HG03342 (cell line): Measurements from ENCODE around the gene AP3M1.
"Not testable (repeated sequence)": the region's sequence is repeated elsewhere in the genome, so short reads cannot be mapped to it uniquely, and the experiment has no call there.

ENCODE experiments used
- ATAC-seq: cut with Tn5 transposase; IDR thresholded peaks from one replicate; pipeline ENCODE4 v1.9.1; 2021; ENCODE audit warnings: mild to moderate bottlenecking, moderate library complexity; ENCODE audit not compliant: unreplicated experiment

The AP3M1 gene

GRCh38 chr10:74163319-74164068 lies 12.9 kb upstream of the AP3M1 start:
- no peak for ATAC-seq

GRCh38 chr10:74160013-74160412 lies 9.4 kb upstream of the AP3M1 start:
- ATAC-seq, result no peak

- peak; percentile 60 for ATAC-seq
Observed at GRCh38 chr10:74156919-74157289, 6.3 kb upstream of the AP3M1 start.

GRCh38 chr10:74153676-74154075 lies 3.0 kb upstream of the AP3M1 start:
- ATAC-seq, result no peak

GRCh38 chr10:74153123-74153522 lies 2.5 kb upstream of the AP3M1 start:
- ATAC-seq, result no peak

- ATAC-seq, result no peak
Observed at GRCh38 chr10:74151879-74152722, 1.5 kb upstream of the AP3M1 start.

- peak; percentile 77 for ATAC-seq
Observed at GRCh38 chr10:74150990-74151878, 606 bp upstream of the AP3M1 start, which contains the start of gene ADK. TSS of gene ADK (plus strand) at chr10:74151221. CDS start at chr10:74151279, 58 bp downstream.

- not testable (repeated sequence) for ATAC-seq
Observed at GRCh38 chr10:74146980-74147379, 3.6 kb downstream of the AP3M1 start.

GRCh38 chr10:74145133-74145532 lies 5.5 kb downstream of the AP3M1 start:
- ATAC-seq, result no peak

- no peak for ATAC-seq
Observed at GRCh38 chr10:74140553-74140952, 10.1 kb downstream of the AP3M1 start.

GRCh38 chr10:74139981-74140380 lies 10.6 kb downstream of the AP3M1 start:
- no peak for ATAC-seq

- ATAC-seq, result not testable (repeated sequence)
Observed at GRCh38 chr10:74138596-74138995, 12.0 kb downstream of the AP3M1 start.

- no peak for ATAC-seq
Observed at GRCh38 chr10:74137992-74138391, 12.6 kb downstream of the AP3M1 start.

GRCh38 chr10:74135452-74135851 lies 15.2 kb downstream of the AP3M1 start:
- no peak for ATAC-seq

GRCh38 chr10:74133923-74134820 lies 16.5 kb downstream of the AP3M1 start:
- no peak for ATAC-seq

GRCh38 chr10:74123081-74123480 lies 27.5 kb downstream of the AP3M1 start:
- ATAC-seq, result no peak

GRCh38 chr10:74122060-74122459 lies 28.6 kb downstream of the AP3M1 start:
- no peak for ATAC-seq

- ATAC-seq, result no peak
Observed at GRCh38 chr10:74121368-74121767, 29.3 kb downstream of the AP3M1 start.

- no peak for ATAC-seq
Observed at GRCh38 chr10:74120911-74121310, 29.7 kb downstream of the AP3M1 start.

GRCh38 chr10:74118804-74119203 lies 31.8 kb downstream of the AP3M1 start:
- ATAC-seq, result no peak
